Type B pancreatic cell (in vitro differentiated cells): ENCODE measurements around the gene CD34. TPM values are rescaled to one million over a fixed set of nuclear protein-coding genes. Genes with fewer than 3 reads are reported as not detected.

Experiments used
- DNase-seq: peaks from one replicate; pipeline ENCODE4 v3.0.0; 2021; ENCODE audit warnings: mixed read lengths; ENCODE audit not compliant: unreplicated experiment; ENCODE audit errors: extremely low spot score
- H3K27ac Mint-ChIP-seq: 2 replicates; pipeline ENCODE4 v1.8.0; 2021; ENCODE audit warnings: mild to moderate bottlenecking, mixed read lengths
- H3K27me3 Mint-ChIP-seq: 2 replicates; pipeline ENCODE4 v1.8.0; 2021; ENCODE audit warnings: mixed read lengths
- H3K36me3 Mint-ChIP-seq: 2 replicates; pipeline ENCODE4 v1.8.0; 2021; ENCODE audit warnings: mixed read lengths
- H3K4me1 Mint-ChIP-seq: one replicate; pipeline ENCODE4 v1.8.0; 2021; ENCODE audit warnings: mixed read lengths; ENCODE audit not compliant: unreplicated experiment
- H3K4me3 Mint-ChIP-seq: 2 replicates; pipeline ENCODE4 v1.8.0; 2021; ENCODE audit warnings: mild to moderate bottlenecking, mixed read lengths
- H3K9me3 Mint-ChIP-seq: 2 replicates; pipeline ENCODE4 v1.8.0; 2021; ENCODE audit warnings: mixed read lengths
- CTCF ChIP-seq: fragments of 200-600 bp; sonication (generic); conservative IDR thresholded peaks from 2 replicates; pipeline ENCODE4 v1.5.0; 2021; ENCODE audit warnings: antibody characterized with exemption, mild to moderate bottlenecking
- total RNA-seq: library from RNA; stranded (reverse); gene quantifications from 2 replicates; pipeline ENCODE4 v1.2.1, GENCODE V29; 2021; ENCODE audit warnings: low replicate concordance

The CD34 gene
- total RNA-seq, 1 donor from 2014 or later, result 0.34 TPM

GRCh38 chr1:207833956-207834660 lies 76.8 kb downstream of the CD34 start:
- no peaks in the 10 kb centered on the region for H3K27me3 Mint-ChIP-seq
- no peak for DNase-seq
- H3K4me3 Mint-ChIP-seq, result no peak overlapping the region
- no peaks in the 10 kb centered on the region for H3K36me3 Mint-ChIP-seq
- H3K4me1 Mint-ChIP-seq, result peaks cover 10% of the 10 kb centered on the region
- H3K9me3 Mint-ChIP-seq, result no peaks in the 10 kb centered on the region
- H3K27ac Mint-ChIP-seq, result no peak overlapping the region
- TF ChIP-seq CTCF, result no peak

GRCh38 chr1:207833381-207833780 lies 77.5 kb downstream of the CD34 start:
- no peak for DNase-seq
- Mint-ChIP-seq H3K36me3 (no peaks in the 10 kb centered on the region), H3K27me3 (no peaks in the 10 kb centered on the region), H3K4me3 (no peak overlapping the region), H3K4me1 (peaks cover 5% of the 10 kb centered on the region), H3K9me3 (no peaks in the 10 kb centered on the region), H3K27ac (no peak overlapping the region)
- TF ChIP-seq CTCF, result no peak

- Mint-ChIP-seq H3K27ac (no peak overlapping the region), H3K4me1 (peaks cover 5% of the 10 kb centered on the region), H3K4me3 (no peak overlapping the region), H3K27me3 (no peaks in the 10 kb centered on the region), H3K36me3 (no peaks in the 10 kb centered on the region), H3K9me3 (no peaks in the 10 kb centered on the region)
- no peak for DNase-seq
- TF ChIP-seq CTCF, result no peak
Observed at GRCh38 chr1:207832796-207833195, 78.1 kb downstream of the CD34 start.

- no peak overlapping the region for H3K27ac Mint-ChIP-seq
- peaks cover 5% of the 10 kb centered on the region for H3K4me1 Mint-ChIP-seq
- no peak for DNase-seq
- H3K4me3 Mint-ChIP-seq, result no peak overlapping the region
- no peak for TF ChIP-seq CTCF
- no peaks in the 10 kb centered on the region for H3K27me3 Mint-ChIP-seq
- no peaks in the 10 kb centered on the region for H3K9me3 Mint-ChIP-seq
- no peaks in the 10 kb centered on the region for H3K36me3 Mint-ChIP-seq
Observed at GRCh38 chr1:207831517-207832327, 79.2 kb downstream of the CD34 start.

Other genes with a start within 250 kb of the CD34 start
- 155 and 220 TPM in 2 replicates for gene CD46, start 159.1 kb downstream of the CD34 start, total RNA-seq